ENCODE measurements around the gene KIF1A.
A peak's percentile ranks its signal among the peaks of the same experiment; 100 is the strongest.

KIF1A gene

GRCh38 chr2:240833724-240834285, 13.8 kb upstream of the KIF1A start:
- Histone ChIP-seq H3K4me1 (peaks cover 6% of the 10 kb centered on the region), H3K9me3 (no peaks in the 10 kb centered on the region), H3K4me3 (ENCODE audit: low read depth, low read length) (no peak overlapping the region), H3K27me3 (no peaks in the 10 kb centered on the region; the same call in 1 of the 2 replicates), H3K36me3 (no peaks in the 10 kb centered on the region)
- no peak for TF ChIP-seq CTCF (IDR thresholded peaks at IDR 0.05; ENCODE audit: low read depth, low read length)
- no peak for DNase-seq

GRCh38 chr2:240832921-240833494, 13.0 kb upstream of the KIF1A start:
- peaks cover 6% of the 10 kb centered on the region for H3K4me1 ChIP-seq
- H3K9me3 ChIP-seq: no peaks in the 10 kb centered on the region
- no peaks in the 10 kb centered on the region; the same call in 1 of the 2 replicates for H3K27me3 ChIP-seq
- no peaks in the 10 kb centered on the region for H3K36me3 ChIP-seq
- no peak overlapping the region for H3K4me3 ChIP-seq (ENCODE audit: low read depth, low read length)
- TF ChIP-seq CTCF (IDR thresholded peaks at IDR 0.05; ENCODE audit: low read depth, low read length): no peak
- DNase-seq: no peak

- Histone ChIP-seq H3K36me3 (no peaks in the 10 kb centered on the region), H3K27me3 (no peaks in the 10 kb centered on the region; the same call in 1 of the 2 replicates), H3K4me3 (ENCODE audit: low read depth, low read length) (peak overlapping the region; percentile 42), H3K9me3 (no peaks in the 10 kb centered on the region), H3K4me1 (peaks cover 6% of the 10 kb centered on the region)
- peak; percentile 100 for DNase-seq
- no peak for TF ChIP-seq CTCF (IDR thresholded peaks at IDR 0.05; ENCODE audit: low read depth, low read length)
Measured at GRCh38 chr2:240832205-240832727, 12.2 kb upstream of the KIF1A start.

GRCh38 chr2:240831594-240832204, 11.7 kb upstream of the KIF1A start:
- peak overlapping the region; percentile 42 for H3K4me3 ChIP-seq (ENCODE audit: low read depth, low read length)
- no peak for TF ChIP-seq CTCF (IDR thresholded peaks at IDR 0.05; ENCODE audit: low read depth, low read length)
- H3K4me1 ChIP-seq: peaks cover 6% of the 10 kb centered on the region
- no peaks in the 10 kb centered on the region for H3K36me3 ChIP-seq
- H3K27me3 ChIP-seq: no peaks in the 10 kb centered on the region; the same call in 1 of the 2 replicates
- no peak for DNase-seq
- H3K9me3 ChIP-seq: no peaks in the 10 kb centered on the region

GRCh38 chr2:240825476-240825875, 5.5 kb upstream of the KIF1A start:
- TF ChIP-seq CTCF (IDR thresholded peaks at IDR 0.05; ENCODE audit: low read depth, low read length): no peak
- Histone ChIP-seq H3K27me3 (peaks cover 9% of the 10 kb centered on the region), H3K4me1 (no peaks in the 10 kb centered on the region), H3K4me3 (ENCODE audit: low read depth, low read length) (no peak overlapping the region), H3K9me3 (no peaks in the 10 kb centered on the region), H3K36me3 (no peaks in the 10 kb centered on the region)
- no peak for DNase-seq
